Bronchial epithelial cell (primary cell): ENCODE measurements around the gene SARDH. TPM values are rescaled to one million over a fixed set of nuclear protein-coding genes. Genes with fewer than 3 reads are reported as not detected.

Experiments used
- DNase-seq: peaks from one replicate; pipeline ENCODE4 v3.0.0-alpha.2; 2010; ENCODE audit warnings: low read depth
- FAIRE-seq: peaks from 2 replicates; lab custom pipeline; 2011; peaks lifted over from hg19 to GRCh38; lab: Jason Lieb, UNC
- H3K27me3 ChIP-seq: 2 replicates; pipeline ENCODE4 v1.5.1; 2011; ENCODE audit warnings: low read length; ENCODE audit not compliant: control insufficient read depth, insufficient read depth
- H3K36me3 ChIP-seq: 2 replicates; pipeline ENCODE4 v1.5.1; 2011; ENCODE audit warnings: low read length; ENCODE audit not compliant: control insufficient read depth, insufficient read depth
- H3K4me3 ChIP-seq: 2 replicates; pipeline ENCODE4 v1.5.1; 2011; ENCODE audit warnings: mild to moderate bottlenecking, low read depth, low read length, control low read depth
- total RNA-seq: library from RNA; depleted of rRNA; stranded (reverse); fragments of >200 nt; gene quantifications from 2 replicates; pipeline ENCODE4 v1.2.1, GENCODE V29; 2014
- TF ChIP-seq, protein P1 (sequence below): IDR thresholded peaks from 2 replicates; pipeline ENCODE4 v1.5.1; 2011; ENCODE audit warnings: mild to moderate bottlenecking, moderate library complexity, low read length, control low read depth, inconsistent platforms; ENCODE audit not compliant: insufficient read depth, severe bottlenecking

Gene SARDH
- total RNA-seq, 1 donor from 2014 or later, result under 0.01 TPM

DNA sequence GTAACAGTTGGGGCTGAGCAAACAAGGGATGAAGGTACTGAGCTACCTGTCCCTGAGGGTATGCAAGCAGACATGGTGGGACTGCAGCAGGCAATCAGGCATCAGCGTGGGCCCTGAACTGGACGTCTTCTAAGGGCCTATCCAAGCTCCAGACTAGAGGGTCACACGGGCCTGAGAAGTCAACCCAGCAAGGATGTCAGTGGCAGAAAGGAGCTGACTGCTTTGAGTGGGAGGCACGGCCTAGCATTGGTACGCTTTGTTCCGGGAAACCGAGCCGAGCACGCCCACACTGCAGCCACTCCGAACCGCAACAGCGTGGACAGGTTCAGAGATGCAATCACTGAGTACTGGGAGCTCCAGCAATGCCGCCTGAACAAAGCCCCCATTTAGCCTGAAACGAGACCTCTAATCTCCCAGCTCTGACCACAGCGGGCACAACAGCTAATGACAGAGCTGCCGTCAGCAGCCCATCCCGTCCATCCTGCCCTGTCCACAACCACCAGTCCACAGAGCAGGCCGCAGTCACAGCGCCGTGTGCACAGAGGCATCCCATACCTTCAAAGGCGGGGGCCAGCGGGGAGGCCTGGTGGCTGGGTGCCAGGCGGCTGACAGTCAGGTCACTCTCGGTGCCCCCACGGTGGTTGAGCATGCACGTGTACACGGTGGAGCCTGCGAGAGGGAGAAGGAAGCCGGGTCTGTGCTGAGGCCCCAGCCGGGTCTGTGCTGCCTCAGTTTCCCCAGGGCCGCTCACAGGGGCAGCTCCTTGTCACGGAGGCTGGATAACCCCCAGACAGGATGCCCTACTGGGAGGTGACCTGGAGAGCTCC lies 44.2 kb downstream of the SARDH start:
- Histone ChIP-seq H3K4me3 (no peak overlapping the region), H3K27me3 (peaks cover 2% of the 10 kb centered on the region), H3K36me3 (no peaks in the 10 kb centered on the region)
- DNase-seq (no peak), FAIRE-seq (no peak)
- TF ChIP-seq, protein P1, sequence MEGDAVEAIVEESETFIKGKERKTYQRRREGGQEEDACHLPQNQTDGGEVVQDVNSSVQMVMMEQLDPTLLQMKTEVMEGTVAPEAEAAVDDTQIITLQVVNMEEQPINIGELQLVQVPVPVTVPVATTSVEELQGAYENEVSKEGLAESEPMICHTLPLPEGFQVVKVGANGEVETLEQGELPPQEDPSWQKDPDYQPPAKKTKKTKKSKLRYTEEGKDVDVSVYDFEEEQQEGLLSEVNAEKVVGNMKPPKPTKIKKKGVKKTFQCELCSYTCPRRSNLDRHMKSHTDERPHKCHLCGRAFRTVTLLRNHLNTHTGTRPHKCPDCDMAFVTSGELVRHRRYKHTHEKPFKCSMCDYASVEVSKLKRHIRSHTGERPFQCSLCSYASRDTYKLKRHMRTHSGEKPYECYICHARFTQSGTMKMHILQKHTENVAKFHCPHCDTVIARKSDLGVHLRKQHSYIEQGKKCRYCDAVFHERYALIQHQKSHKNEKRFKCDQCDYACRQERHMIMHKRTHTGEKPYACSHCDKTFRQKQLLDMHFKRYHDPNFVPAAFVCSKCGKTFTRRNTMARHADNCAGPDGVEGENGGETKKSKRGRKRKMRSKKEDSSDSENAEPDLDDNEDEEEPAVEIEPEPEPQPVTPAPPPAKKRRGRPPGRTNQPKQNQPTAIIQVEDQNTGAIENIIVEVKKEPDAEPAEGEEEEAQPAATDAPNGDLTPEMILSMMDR, result no peak

DNA sequence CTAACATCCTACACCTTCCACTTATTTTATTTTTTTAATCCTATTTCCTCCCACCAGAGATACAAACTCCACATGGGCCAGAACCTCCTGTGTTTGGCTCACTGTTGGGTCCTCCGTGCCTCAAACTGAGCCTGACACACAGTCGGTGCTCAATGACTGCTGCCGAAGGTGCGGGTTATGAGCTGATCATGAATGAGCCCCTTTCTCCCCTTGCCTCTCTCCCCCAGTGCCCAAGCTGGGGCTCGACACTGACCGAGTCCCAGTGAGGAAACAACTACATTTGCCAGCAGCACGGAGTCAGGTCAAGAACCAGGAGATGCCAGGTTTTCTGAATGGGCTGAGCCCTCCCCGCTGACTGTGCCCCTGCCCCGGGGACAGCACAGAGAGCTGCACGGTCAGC lies 45.0 kb downstream of the SARDH start:
- Histone ChIP-seq H3K36me3 (no peaks in the 10 kb centered on the region), H3K4me3 (no peak overlapping the region), H3K27me3 (peaks cover 2% of the 10 kb centered on the region)
- TF ChIP-seq, protein P1, result no peak
- FAIRE-seq (no peak), DNase-seq (no peak)

DNA sequence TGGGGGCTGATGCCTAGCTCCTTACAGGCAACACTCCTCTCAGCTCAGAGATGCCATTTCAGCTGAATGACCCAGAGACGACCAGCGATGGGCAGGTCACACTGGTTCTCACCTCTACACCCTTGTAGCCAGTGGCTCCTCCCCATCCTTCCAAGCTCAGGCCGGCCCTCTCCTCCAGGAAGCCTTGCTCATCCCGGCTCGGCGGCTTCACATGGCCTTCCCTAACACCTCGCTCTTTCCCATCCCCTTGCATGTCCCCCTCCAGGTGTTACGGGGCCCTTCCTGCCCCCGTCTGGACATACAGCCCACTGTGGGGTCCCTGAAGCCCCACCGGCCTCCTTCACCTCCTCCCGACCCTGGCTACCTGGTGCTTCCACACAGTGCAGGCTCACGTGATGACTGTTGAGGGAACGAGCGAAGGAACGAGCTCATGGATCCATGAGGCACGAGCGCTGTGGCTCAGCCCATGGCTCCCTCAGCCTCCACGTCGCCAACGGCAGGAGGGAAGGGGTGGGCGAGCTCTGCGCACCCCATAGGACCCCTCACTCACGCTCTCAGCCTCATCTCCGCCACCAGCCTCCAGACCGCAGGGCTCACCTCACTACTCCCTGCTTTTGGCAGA lies 45.7 kb downstream of the SARDH start:
- DNase-seq, result no peak
- H3K27me3 ChIP-seq, result peaks cover 2% of the 10 kb centered on the region
- H3K36me3 ChIP-seq, result no peaks in the 10 kb centered on the region
- no peak overlapping the region for H3K4me3 ChIP-seq
- TF ChIP-seq, protein P1, result no peak
- FAIRE-seq, result no peak

DNA sequence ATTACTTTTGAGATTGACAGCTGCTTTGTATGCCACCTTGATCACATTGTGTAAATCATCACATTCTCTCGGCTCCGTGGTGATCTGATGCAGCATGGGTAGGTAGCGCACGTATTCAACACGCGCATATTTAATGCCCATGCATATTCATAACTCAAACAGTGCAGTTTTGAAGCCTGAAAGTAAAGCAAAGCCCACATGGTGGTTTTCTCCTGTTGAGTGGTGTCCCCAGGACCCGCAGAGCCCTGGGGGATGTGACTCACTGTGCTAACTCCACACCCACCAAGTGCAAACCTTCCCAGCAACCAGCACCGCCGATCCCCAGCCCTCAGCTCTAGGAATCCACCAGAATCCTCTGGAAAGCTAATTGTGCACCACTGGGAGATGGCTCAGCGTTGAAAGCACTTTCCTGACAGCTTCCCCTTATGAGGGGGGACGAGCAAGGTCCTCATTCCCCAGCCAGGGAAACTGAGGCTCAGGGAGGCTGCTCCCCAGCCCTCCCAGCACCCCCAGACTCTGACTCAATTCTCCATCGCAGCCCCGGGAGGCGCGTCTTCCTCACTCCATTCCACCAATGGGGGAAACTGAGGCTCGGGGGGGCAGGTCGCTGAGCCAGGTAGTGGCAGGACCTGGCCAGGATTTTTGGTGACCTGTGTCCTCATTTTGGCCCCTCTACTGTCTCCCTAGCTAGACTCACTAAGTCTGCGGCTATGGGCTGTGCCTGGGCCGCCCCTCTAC lies 46.4 kb downstream of the SARDH start:
- H3K27me3 ChIP-seq, result no peaks in the 10 kb centered on the region
- H3K36me3 ChIP-seq, result no peaks in the 10 kb centered on the region
- DNase-seq (peak; percentile 13), FAIRE-seq (no peak)
- no peak overlapping the region for H3K4me3 ChIP-seq
- TF ChIP-seq, protein P1, result no peak

DNA sequence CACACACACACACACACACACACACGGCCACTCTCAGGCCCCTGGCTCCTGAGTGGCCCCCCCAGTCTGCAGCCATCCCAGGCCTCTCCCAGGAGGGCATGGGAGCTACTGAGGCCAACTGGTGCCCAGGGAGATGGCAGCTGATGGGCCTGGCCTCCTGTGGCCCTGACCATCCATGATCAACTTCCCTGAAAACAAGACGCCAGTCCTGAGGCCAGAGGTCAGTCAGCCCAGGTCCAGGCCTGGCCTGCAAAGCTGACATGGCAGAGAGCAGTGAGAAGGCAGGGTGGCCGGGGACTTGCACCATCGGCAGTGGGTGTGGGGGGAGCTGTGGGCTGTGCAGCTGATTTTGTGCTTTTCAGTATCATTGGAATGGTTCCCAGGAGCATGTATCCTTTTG lies 47.0 kb downstream of the SARDH start:
- no peak for DNase-seq
- no peak for FAIRE-seq
- H3K36me3 ChIP-seq, result no peaks in the 10 kb centered on the region
- H3K4me3 ChIP-seq, result no peak overlapping the region
- TF ChIP-seq, protein P1, result no peak
- H3K27me3 ChIP-seq, result no peaks in the 10 kb centered on the region
